Stomach (tissue), 4 donors: ENCODE data around the gene FAM107B.

Experiments used
- POLR2A ChIP-seq, 4 donors: fragments of 450-650 bp; IDR thresholded peaks; one replicate each; pipeline ENCODE4 v1.6.1; 2016; ENCODE audit warnings: antibody characterized with exemption in 4 of 4, control low read depth in 2 of 4, mild to moderate bottlenecking in 1 of 4, moderate library complexity in 1 of 4
- POLR2AphosphoS5 ChIP-seq, 3 donors: sonication (generic); formaldehyde crosslinking; IDR thresholded peaks; one replicate each; pipeline ENCODE4 v1.6.1; 2016; ENCODE audit warnings: antibody characterized with exemption in 3 of 3
- TF ChIP-seq, protein P1 (sequence below), 7 experiments: fragments of 450-650 bp in 4 of 7; fragments of 200-600 bp in 3 of 7; sonication (generic) in 3 of 7; IDR thresholded peaks; one replicate each; pipeline ENCODE4 v1.5.1; 2016 to 2019; ENCODE audit warnings: antibody characterized with exemption in 7 of 7, control low read depth in 2 of 7, mild to moderate bottlenecking in 1 of 7

DNA sequence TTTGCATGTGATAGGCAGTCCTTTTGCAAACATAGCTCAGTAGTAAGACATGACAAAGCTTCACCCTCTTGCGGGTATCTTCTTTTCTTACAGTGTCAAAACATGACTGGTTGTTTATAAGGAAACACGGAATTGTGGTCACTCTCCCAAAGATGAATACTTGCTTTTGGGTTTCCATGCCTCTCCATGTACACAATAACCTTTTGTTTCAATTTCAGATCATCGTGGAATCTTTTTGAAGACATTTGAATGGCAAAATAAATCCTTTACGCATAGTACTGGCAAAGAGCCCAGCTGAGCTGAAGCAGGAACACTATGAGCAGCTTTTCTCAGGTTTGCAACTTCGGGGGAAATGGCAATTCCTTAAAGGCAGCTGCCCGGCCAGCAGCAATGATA lies 287.2 kb downstream of the FAM107B start:
- TF ChIP-seq, protein P1, sequence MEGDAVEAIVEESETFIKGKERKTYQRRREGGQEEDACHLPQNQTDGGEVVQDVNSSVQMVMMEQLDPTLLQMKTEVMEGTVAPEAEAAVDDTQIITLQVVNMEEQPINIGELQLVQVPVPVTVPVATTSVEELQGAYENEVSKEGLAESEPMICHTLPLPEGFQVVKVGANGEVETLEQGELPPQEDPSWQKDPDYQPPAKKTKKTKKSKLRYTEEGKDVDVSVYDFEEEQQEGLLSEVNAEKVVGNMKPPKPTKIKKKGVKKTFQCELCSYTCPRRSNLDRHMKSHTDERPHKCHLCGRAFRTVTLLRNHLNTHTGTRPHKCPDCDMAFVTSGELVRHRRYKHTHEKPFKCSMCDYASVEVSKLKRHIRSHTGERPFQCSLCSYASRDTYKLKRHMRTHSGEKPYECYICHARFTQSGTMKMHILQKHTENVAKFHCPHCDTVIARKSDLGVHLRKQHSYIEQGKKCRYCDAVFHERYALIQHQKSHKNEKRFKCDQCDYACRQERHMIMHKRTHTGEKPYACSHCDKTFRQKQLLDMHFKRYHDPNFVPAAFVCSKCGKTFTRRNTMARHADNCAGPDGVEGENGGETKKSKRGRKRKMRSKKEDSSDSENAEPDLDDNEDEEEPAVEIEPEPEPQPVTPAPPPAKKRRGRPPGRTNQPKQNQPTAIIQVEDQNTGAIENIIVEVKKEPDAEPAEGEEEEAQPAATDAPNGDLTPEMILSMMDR (IDR thresholded peaks at IDR 0.05), result no peak
- no peak for TF ChIP-seq POLR2A (IDR thresholded peaks at IDR 0.05)
- no peak for TF ChIP-seq POLR2AphosphoS5 (IDR thresholded peaks at IDR 0.05)
